Measurements from ENCODE around the gene PSMA7.

- TF ChIP-seq CTCF (IDR thresholded peaks at IDR 0.05; ENCODE audit: borderline replicate concordance, extremely low read depth, low read length, poor library complexity, severe bottlenecking) (no peak), EZH2 (IDR thresholded peaks at IDR 0.05; ENCODE audit: borderline replicate concordance, low read depth, low read length, severe bottlenecking) (no peak)
Measured at GRCh38 chr20:62128502-62128901, 14.7 kb downstream of the PSMA7 start.

Data from DND-41 (cell line).